ENCODE data around the gene DOLK. TPM values are rescaled to one million over a fixed set of nuclear protein-coding genes. Genes with fewer than 3 reads are reported as not detected.
"Not testable (repeated sequence)": the region's sequence is repeated elsewhere in the genome, so short reads cannot be mapped to it uniquely, and the experiment has no call there.

Gene DOLK
- polyA plus RNA-seq, 1 donor (not counting 4 experiments of a cell fraction or from before 2014, with no cell fraction given), result 21.8 TPM

DNA sequence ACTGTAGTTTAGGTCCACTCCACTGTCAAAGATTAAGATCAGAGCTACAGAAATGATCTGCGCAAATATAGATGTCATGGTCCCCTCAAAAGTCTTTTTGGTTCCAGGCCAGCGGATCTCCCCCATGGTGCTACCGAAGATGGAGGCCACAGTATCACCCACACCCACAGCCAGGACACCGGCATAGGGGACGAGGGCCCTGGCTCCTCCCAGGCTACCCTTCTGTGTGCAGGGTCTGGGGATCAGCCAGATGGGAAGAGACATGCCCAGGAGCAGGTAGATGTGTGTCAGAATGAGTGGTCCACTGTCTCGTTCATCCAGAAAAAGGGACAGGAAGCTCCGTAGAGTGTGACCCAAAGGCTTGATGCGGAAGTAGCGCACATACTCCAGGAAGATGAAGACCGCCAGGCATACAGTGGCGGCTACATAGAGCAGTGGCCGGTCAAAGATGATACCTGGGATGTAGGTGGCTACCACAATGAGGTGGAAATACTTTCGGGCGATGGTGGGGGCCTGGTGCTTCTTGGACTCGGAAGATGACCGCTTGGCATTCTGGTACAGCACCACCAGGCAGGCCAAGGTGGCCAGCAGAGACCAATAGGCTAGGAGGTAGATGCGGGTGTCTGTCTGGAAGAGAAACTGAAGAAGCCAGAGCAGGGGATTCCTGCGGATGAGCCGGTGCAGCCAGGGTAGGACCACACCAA is 1.5 kb downstream of the DOLK start:
- DNase-seq (ENCODE audit: low read depth, low spot score), result no peak
- H3K9ac ChIP-seq (ENCODE audit: control insufficient read depth, extremely low read depth, insufficient read depth, low read length), result peak overlapping the region; percentile 96
- no peaks in the 10 kb centered on the region for H3K9me3 ChIP-seq (ENCODE audit: control insufficient read depth, low read depth, low read length)
- H3K27me3 ChIP-seq (ENCODE audit: control insufficient read depth, extremely low read depth, insufficient read depth, low read length), result no peaks in the 10 kb centered on the region
- peak overlapping the region in 1 of 3 experiments; percentile 95 for H3K4me3 ChIP-seq (ENCODE audit: control insufficient read depth in 2 of 3, extremely low read depth in 1 of 3, insufficient read depth in 2 of 3, low read depth in 1 of 3, low read length in 3 of 3)
- H3K36me3 ChIP-seq (ENCODE audit: control insufficient read depth in 2 of 2, extremely low read depth in 1 of 2, insufficient read depth in 2 of 2, low read length in 2 of 2), result peaks cover 3 to 5% of the 10 kb centered on the region in 2 experiments
- peaks cover 9% of the 10 kb centered on the region for H3K4me1 ChIP-seq (ENCODE audit: control insufficient read depth, extremely low read depth, insufficient read depth, low read length)
- TF ChIP-seq, protein P1, sequence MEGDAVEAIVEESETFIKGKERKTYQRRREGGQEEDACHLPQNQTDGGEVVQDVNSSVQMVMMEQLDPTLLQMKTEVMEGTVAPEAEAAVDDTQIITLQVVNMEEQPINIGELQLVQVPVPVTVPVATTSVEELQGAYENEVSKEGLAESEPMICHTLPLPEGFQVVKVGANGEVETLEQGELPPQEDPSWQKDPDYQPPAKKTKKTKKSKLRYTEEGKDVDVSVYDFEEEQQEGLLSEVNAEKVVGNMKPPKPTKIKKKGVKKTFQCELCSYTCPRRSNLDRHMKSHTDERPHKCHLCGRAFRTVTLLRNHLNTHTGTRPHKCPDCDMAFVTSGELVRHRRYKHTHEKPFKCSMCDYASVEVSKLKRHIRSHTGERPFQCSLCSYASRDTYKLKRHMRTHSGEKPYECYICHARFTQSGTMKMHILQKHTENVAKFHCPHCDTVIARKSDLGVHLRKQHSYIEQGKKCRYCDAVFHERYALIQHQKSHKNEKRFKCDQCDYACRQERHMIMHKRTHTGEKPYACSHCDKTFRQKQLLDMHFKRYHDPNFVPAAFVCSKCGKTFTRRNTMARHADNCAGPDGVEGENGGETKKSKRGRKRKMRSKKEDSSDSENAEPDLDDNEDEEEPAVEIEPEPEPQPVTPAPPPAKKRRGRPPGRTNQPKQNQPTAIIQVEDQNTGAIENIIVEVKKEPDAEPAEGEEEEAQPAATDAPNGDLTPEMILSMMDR (optimal IDR thresholded peaks at IDR 0.05 in 1 of 3, IDR thresholded peaks at IDR 0.05 in 1 of 3, conservative IDR thresholded peaks at IDR 0.05 in 1 of 3; ENCODE audit: extremely low read depth in 1 of 3, insufficient read depth in 2 of 3, low read length in 3 of 3), result no peak
- TF ChIP-seq EZH2 (IDR thresholded peaks at IDR 0.05; ENCODE audit: low read length), result no peak
- FAIRE-seq, result no peak
- no peaks in the 10 kb centered on the region for H4K20me1 ChIP-seq (ENCODE audit: control insufficient read depth, extremely low read depth, insufficient read depth, low read length)
- H2AFZ ChIP-seq (ENCODE audit: control insufficient read depth, low read length), result no peak overlapping the region
- no peaks in the 10 kb centered on the region for H3K9me1 ChIP-seq (ENCODE audit: control insufficient read depth, extremely low read depth, insufficient read depth, low read length)
- H3K4me2 ChIP-seq (ENCODE audit: control insufficient read depth, extremely low read depth, insufficient read depth, low read depth, low read length), result peak overlapping the region; percentile 96
- dilution Hi-C loops (cut with MboI; ENCODE audit: extremely low pct_ligation_motif_present, low sequenced_read_pairs), result no loop called here
- H3K79me2 ChIP-seq (ENCODE audit: control insufficient read depth, insufficient read depth, low read length), result peaks cover 32% of the 10 kb centered on the region
- H3K27ac ChIP-seq (ENCODE audit: control insufficient read depth, insufficient read depth, low read length), result no peak overlapping the region

DNA sequence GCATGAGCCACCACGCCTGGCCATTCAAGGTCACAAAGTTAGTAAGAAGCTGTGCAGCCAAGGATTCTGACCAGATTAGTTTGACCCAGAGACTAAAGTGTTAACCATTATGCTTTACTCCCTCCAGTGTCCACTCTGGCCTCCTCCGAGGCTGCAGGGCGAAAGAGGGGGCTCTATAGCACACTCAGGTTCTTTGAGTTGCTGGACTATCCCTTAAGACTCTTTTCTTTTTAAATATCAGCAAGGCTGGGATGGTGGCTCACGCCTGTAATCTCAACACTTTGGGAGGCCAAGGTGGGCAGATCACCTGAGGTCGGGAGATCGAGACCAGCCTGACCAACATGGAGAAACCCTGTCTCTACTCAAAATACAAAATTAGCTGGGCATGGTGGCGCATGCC is 2.4 kb downstream of the DOLK start:
- H3K9me3 ChIP-seq (ENCODE audit: control insufficient read depth, low read depth, low read length); DNase-seq (ENCODE audit: low read depth, low spot score); H3K4me2 ChIP-seq (ENCODE audit: control insufficient read depth, extremely low read depth, insufficient read depth, low read depth, low read length); H2AFZ ChIP-seq (ENCODE audit: control insufficient read depth, low read length); FAIRE-seq; H4K20me1 ChIP-seq (ENCODE audit: control insufficient read depth, extremely low read depth, insufficient read depth, low read length); H3K9ac ChIP-seq (ENCODE audit: control insufficient read depth, extremely low read depth, insufficient read depth, low read length); H3K36me3 ChIP-seq (ENCODE audit: control insufficient read depth in 2 of 2, extremely low read depth in 1 of 2, insufficient read depth in 2 of 2, low read length in 2 of 2); H3K27me3 ChIP-seq (ENCODE audit: control insufficient read depth, extremely low read depth, insufficient read depth, low read length); H3K9me1 ChIP-seq (ENCODE audit: control insufficient read depth, extremely low read depth, insufficient read depth, low read length); dilution Hi-C loops (cut with MboI; ENCODE audit: extremely low pct_ligation_motif_present, low sequenced_read_pairs); H3K4me3 ChIP-seq (ENCODE audit: control insufficient read depth in 2 of 3, extremely low read depth in 1 of 3, insufficient read depth in 2 of 3, low read depth in 1 of 3, low read length in 3 of 3); H3K27ac ChIP-seq (ENCODE audit: control insufficient read depth, insufficient read depth, low read length); H3K4me1 ChIP-seq (ENCODE audit: control insufficient read depth, extremely low read depth, insufficient read depth, low read length): not testable (repeated sequence)
- peaks cover 28% of the 10 kb centered on the region for H3K79me2 ChIP-seq (ENCODE audit: control insufficient read depth, insufficient read depth, low read length)

Measured in keratinocyte (primary cell).